Ishikawa (cell line): ENCODE data around the gene NELL1.
A peak's percentile ranks its signal among the peaks of the same experiment; 100 is the strongest.

ENCODE experiments used
- CEBPB ChIP-seq: IDR thresholded peaks from 2 replicates; pipeline ENCODE4 v1.6.1; 2012
- CREB1 ChIP-seq: IDR thresholded peaks from 2 replicates; pipeline ENCODE4 v1.6.1; 2012; ENCODE audit warnings: low read depth
- EGR1 ChIP-seq: IDR thresholded peaks from 2 replicates; pipeline ENCODE4 v1.6.1; 2012
- EP300 ChIP-seq: IDR thresholded peaks from 2 replicates; pipeline ENCODE4 v1.6.1; 2012; ENCODE audit warnings: borderline replicate concordance
- FOXM1 ChIP-seq: IDR thresholded peaks from 2 replicates; pipeline ENCODE4 v1.6.1; 2012; ENCODE audit warnings: low read depth, borderline replicate concordance
- MAX ChIP-seq: IDR thresholded peaks from 2 replicates; pipeline ENCODE4 v1.6.1; 2012
- NFIC ChIP-seq: IDR thresholded peaks from 2 replicates; pipeline ENCODE4 v1.6.1; 2012
- RAD21 ChIP-seq: IDR thresholded peaks from 2 replicates; pipeline ENCODE4 v1.6.1; 2012; ENCODE audit warnings: low read depth
- REST ChIP-seq: IDR thresholded peaks from 2 replicates; pipeline ENCODE4 v1.6.1; 2012; ENCODE audit warnings: low read depth, mild to moderate bottlenecking
- TAF1 ChIP-seq: IDR thresholded peaks from 2 replicates; pipeline ENCODE4 v1.6.1; 2012; ENCODE audit warnings: low read depth, mild to moderate bottlenecking
- TCF12 ChIP-seq: IDR thresholded peaks from 2 replicates; pipeline ENCODE4 v1.6.1; 2012; ENCODE audit warnings: low read depth
- TEAD4 ChIP-seq: IDR thresholded peaks from 2 replicates; pipeline ENCODE4 v1.6.1; 2012
- USF1 ChIP-seq: IDR thresholded peaks from 2 replicates; pipeline ENCODE4 v1.6.1; 2012
- YY1 ChIP-seq: IDR thresholded peaks from 2 replicates; pipeline ENCODE4 v1.6.1; 2012; ENCODE audit warnings: low read depth
- ZBTB7A ChIP-seq: IDR thresholded peaks from 2 replicates; pipeline ENCODE4 v1.6.1; 2012; ENCODE audit warnings: low read depth

Gene NELL1

GRCh38 chr11:20627026-20627425, 42.4 kb upstream of the NELL1 start:
- no peak for TF ChIP-seq ZBTB7A
- TF ChIP-seq RAD21: no peak
- no peak for TF ChIP-seq NFIC

- TF ChIP-seq MAX: no peak
- no peak for TF ChIP-seq NFIC
- no peak for TF ChIP-seq EP300
- TF ChIP-seq USF1: no peak
- TF ChIP-seq TEAD4: no peak
- TF ChIP-seq EGR1: no peak
- TF ChIP-seq CEBPB: no peak
- no peak for TF ChIP-seq RAD21
- TF ChIP-seq REST: no peak
- no peak for TF ChIP-seq YY1
- TF ChIP-seq CREB1: no peak
- no peak for TF ChIP-seq TCF12
- TF ChIP-seq TAF1: no peak
- TF ChIP-seq ZBTB7A: no peak
- TF ChIP-seq FOXM1: no peak
These were observed 41.7 kb upstream of the NELL1 start for GRCh38 chr11:20627701-20628100.

GRCh38 chr11:20631519-20632168, 37.7 kb upstream of the NELL1 start:
- TF ChIP-seq TAF1: no peak
- TF ChIP-seq USF1: no peak
- no peak for TF ChIP-seq YY1
- no peak for TF ChIP-seq TCF12
- TF ChIP-seq EP300: no peak
- TF ChIP-seq CREB1: no peak
- TF ChIP-seq EGR1: no peak
- no peak for TF ChIP-seq ZBTB7A
- TF ChIP-seq CEBPB: no peak

GRCh38 chr11:20632169-20632532, 37.2 kb upstream of the NELL1 start:
- TF ChIP-seq TAF1 (no peak), ZBTB7A (no peak), TCF12 (no peak), TEAD4 (no peak), NFIC (no peak), YY1 (no peak), RAD21 (no peak), MAX (no peak), CREB1 (no peak), EP300 (no peak), REST (no peak), EGR1 (no peak), CEBPB (no peak), FOXM1 (no peak), USF1 (no peak)

- TF ChIP-seq REST: no peak
- peak; percentile 17; the same call in 1 of the 2 replicates for TF ChIP-seq RAD21
- no peak for TF ChIP-seq TCF12
- no peak for TF ChIP-seq TAF1
- no peak for TF ChIP-seq USF1
These were observed 35.3 kb upstream of the NELL1 start for GRCh38 chr11:20634044-20634443.
